ENCODE data around the gene ANKRD33B.
A peak's percentile ranks its signal among the peaks of the same experiment; 100 is the strongest.

The ANKRD33B gene

GRCh38 chr5:10676946-10677345 is 113.1 kb downstream of the ANKRD33B start:
- Mint-ChIP-seq H3K4me1 (ENCODE audit: low read depth) (no peaks in the 10 kb centered on the region), H3K27ac (no peak overlapping the region)

GRCh38 chr5:10677533-10677932 is 113.7 kb downstream of the ANKRD33B start:
- no peak for DNase-seq (ENCODE audit: low spot score)
- H3K4me3 Mint-ChIP-seq, result no peak overlapping the region

More at GRCh38 chr5:10676946-10677345, 113.1 kb downstream of the ANKRD33B start:
- Mint-ChIP-seq H3K27me3 (ENCODE audit: low read depth) (no peaks in the 10 kb centered on the region), H3K4me3 (no peak overlapping the region), H3K9me3 (peaks cover 7% of the 10 kb centered on the region), H3K36me3 (ENCODE audit: low read depth) (peaks cover 16% of the 10 kb centered on the region)
- no peak for DNase-seq (ENCODE audit: low spot score)

GRCh38 chr5:10678244-10678643 is 114.4 kb downstream of the ANKRD33B start:
- Mint-ChIP-seq H3K27ac (no peak overlapping the region), H3K9me3 (peaks cover 7% of the 10 kb centered on the region), H3K27me3 (ENCODE audit: low read depth) (no peaks in the 10 kb centered on the region), H3K4me3 (no peak overlapping the region), H3K4me1 (ENCODE audit: low read depth) (no peaks in the 10 kb centered on the region), H3K36me3 (ENCODE audit: low read depth) (peaks cover 16% of the 10 kb centered on the region)
- no peak for DNase-seq (ENCODE audit: low spot score)

More at GRCh38 chr5:10677533-10677932, 113.7 kb downstream of the ANKRD33B start:
- Mint-ChIP-seq H3K27ac (no peak overlapping the region), H3K27me3 (ENCODE audit: low read depth) (no peaks in the 10 kb centered on the region), H3K9me3 (peaks cover 7% of the 10 kb centered on the region), H3K36me3 (ENCODE audit: low read depth) (peaks cover 16% of the 10 kb centered on the region), H3K4me1 (ENCODE audit: low read depth) (no peaks in the 10 kb centered on the region)

- no peaks in the 10 kb centered on the region for H3K4me1 Mint-ChIP-seq (ENCODE audit: low read depth)
- H3K36me3 Mint-ChIP-seq (ENCODE audit: low read depth), result peaks cover 16% of the 10 kb centered on the region
- no peak overlapping the region for H3K4me3 Mint-ChIP-seq
- no peak overlapping the region for H3K27ac Mint-ChIP-seq
- H3K9me3 Mint-ChIP-seq, result peaks cover 7% of the 10 kb centered on the region
- H3K27me3 Mint-ChIP-seq (ENCODE audit: low read depth), result no peaks in the 10 kb centered on the region
- DNase-seq (ENCODE audit: low spot score), result no peak
Measured at GRCh38 chr5:10679336-10679988, 115.6 kb downstream of the ANKRD33B start.

- H3K27me3 Mint-ChIP-seq (ENCODE audit: low read depth), result no peaks in the 10 kb centered on the region
- H3K27ac Mint-ChIP-seq, result no peak overlapping the region
- H3K36me3 Mint-ChIP-seq (ENCODE audit: low read depth), result peaks cover 24% of the 10 kb centered on the region
- DNase-seq (ENCODE audit: low spot score), result no peak
- no peak overlapping the region for H3K4me3 Mint-ChIP-seq
- peaks cover 7% of the 10 kb centered on the region for H3K9me3 Mint-ChIP-seq
- H3K4me1 Mint-ChIP-seq (ENCODE audit: low read depth), result no peaks in the 10 kb centered on the region
Measured at GRCh38 chr5:10680876-10681481, 117.1 kb downstream of the ANKRD33B start.

- DNase-seq (ENCODE audit: low spot score), result no peak
- no peaks in the 10 kb centered on the region for H3K4me1 Mint-ChIP-seq (ENCODE audit: low read depth)
- no peak overlapping the region for H3K27ac Mint-ChIP-seq
- H3K27me3 Mint-ChIP-seq (ENCODE audit: low read depth), result no peaks in the 10 kb centered on the region
- no peak overlapping the region for H3K4me3 Mint-ChIP-seq
- H3K9me3 Mint-ChIP-seq, result peaks cover 6% of the 10 kb centered on the region
- H3K36me3 Mint-ChIP-seq (ENCODE audit: low read depth), result peaks cover 21% of the 10 kb centered on the region
Measured at GRCh38 chr5:10681731-10682679, 118.1 kb downstream of the ANKRD33B start.

- Mint-ChIP-seq H3K27ac (no peak overlapping the region), H3K4me3 (no peak overlapping the region), H3K4me1 (ENCODE audit: low read depth) (no peaks in the 10 kb centered on the region), H3K27me3 (ENCODE audit: low read depth) (no peaks in the 10 kb centered on the region), H3K36me3 (ENCODE audit: low read depth) (peaks cover 13% of the 10 kb centered on the region), H3K9me3 (no peaks in the 10 kb centered on the region)
- DNase-seq (ENCODE audit: low spot score), result no peak
Measured at GRCh38 chr5:10682801-10683525, 119.1 kb downstream of the ANKRD33B start.

- DNase-seq (ENCODE audit: low spot score), result no peak
- peaks cover 12% of the 10 kb centered on the region for H3K36me3 Mint-ChIP-seq (ENCODE audit: low read depth)
- H3K4me1 Mint-ChIP-seq (ENCODE audit: low read depth), result no peaks in the 10 kb centered on the region
- no peak overlapping the region for H3K27ac Mint-ChIP-seq
- no peak overlapping the region for H3K4me3 Mint-ChIP-seq
- H3K9me3 Mint-ChIP-seq, result no peaks in the 10 kb centered on the region
- no peaks in the 10 kb centered on the region for H3K27me3 Mint-ChIP-seq (ENCODE audit: low read depth)
Measured at GRCh38 chr5:10684303-10685086, 120.6 kb downstream of the ANKRD33B start.

- Mint-ChIP-seq H3K4me1 (ENCODE audit: low read depth) (no peaks in the 10 kb centered on the region), H3K9me3 (no peaks in the 10 kb centered on the region), H3K27ac (no peak overlapping the region), H3K27me3 (ENCODE audit: low read depth) (no peaks in the 10 kb centered on the region), H3K4me3 (no peak overlapping the region), H3K36me3 (ENCODE audit: low read depth) (peaks cover 12% of the 10 kb centered on the region)
- DNase-seq (ENCODE audit: low spot score), result no peak
Measured at GRCh38 chr5:10685115-10685521, 121.2 kb downstream of the ANKRD33B start.

GRCh38 chr5:10686890-10687289 is 123.0 kb downstream of the ANKRD33B start:
- Mint-ChIP-seq H3K4me3 (no peak overlapping the region), H3K4me1 (ENCODE audit: low read depth) (no peaks in the 10 kb centered on the region), H3K36me3 (ENCODE audit: low read depth) (peaks cover 9% of the 10 kb centered on the region), H3K27me3 (ENCODE audit: low read depth) (no peaks in the 10 kb centered on the region), H3K9me3 (no peaks in the 10 kb centered on the region), H3K27ac (no peak overlapping the region)
- no peak for DNase-seq (ENCODE audit: low spot score)

GRCh38 chr5:10688651-10689171 is 124.8 kb downstream of the ANKRD33B start:
- no peaks in the 10 kb centered on the region for H3K4me1 Mint-ChIP-seq (ENCODE audit: low read depth)
- H3K36me3 Mint-ChIP-seq (ENCODE audit: low read depth), result peaks cover 9% of the 10 kb centered on the region
- H3K4me3 Mint-ChIP-seq, result no peak overlapping the region
- H3K27ac Mint-ChIP-seq, result no peak overlapping the region
- H3K27me3 Mint-ChIP-seq (ENCODE audit: low read depth), result no peaks in the 10 kb centered on the region
- no peaks in the 10 kb centered on the region for H3K9me3 Mint-ChIP-seq
- no peak for DNase-seq (ENCODE audit: low spot score)

GRCh38 chr5:10689391-10690081 is 125.7 kb downstream of the ANKRD33B start:
- H3K36me3 Mint-ChIP-seq (ENCODE audit: low read depth), result peaks cover 9% of the 10 kb centered on the region
- H3K4me1 Mint-ChIP-seq (ENCODE audit: low read depth), result no peaks in the 10 kb centered on the region
- peak; percentile 12 for DNase-seq (ENCODE audit: low spot score)
- no peaks in the 10 kb centered on the region for H3K9me3 Mint-ChIP-seq
- H3K4me3 Mint-ChIP-seq, result no peak overlapping the region
- no peak overlapping the region for H3K27ac Mint-ChIP-seq
- no peaks in the 10 kb centered on the region for H3K27me3 Mint-ChIP-seq (ENCODE audit: low read depth)

Measured in T-helper 2 cell treated with Interferon-gamma antibody and Interleukin-4, amounts not matched to agents 5 μg/mL and 100 μg/mL, for 36 hours (primary cell).